GM10266 (cell line): Measurements from ENCODE around the gene TBC1D22A.

Experiments used
- DNase-seq: peaks from one replicate; pipeline ENCODE4 v3.0.0; 2012; ENCODE audit errors: extremely low spot score
- CTCF ChIP-seq: IDR thresholded peaks from 2 replicates; pipeline ENCODE4 v1.5.1; 2012; ENCODE audit warnings: mild to moderate bottlenecking, low read depth; ENCODE audit not compliant: control insufficient read depth, insufficient read depth; ENCODE audit errors: missing control alignments

The TBC1D22A gene

GRCh38 chr22:46935506-46936377 is 173.3 kb downstream of the TBC1D22A start:
- DNase-seq = no peak
- TF ChIP-seq CTCF = no peak

GRCh38 chr22:46936378-46936903 is 174.0 kb downstream of the TBC1D22A start:
- DNase-seq = no peak
- no peak for TF ChIP-seq CTCF

GRCh38 chr22:46937185-46937584 is 174.7 kb downstream of the TBC1D22A start:
- DNase-seq = no peak
- TF ChIP-seq CTCF = no peak

- no peak for DNase-seq
- TF ChIP-seq CTCF = no peak
Observed at GRCh38 chr22:46937939-46938338, 175.5 kb downstream of the TBC1D22A start.

GRCh38 chr22:46941968-46942798 is 179.7 kb downstream of the TBC1D22A start:
- no peak for TF ChIP-seq CTCF
- no peak for DNase-seq

- TF ChIP-seq CTCF = no peak
- DNase-seq = no peak
Observed at GRCh38 chr22:46942799-46943785, 180.6 kb downstream of the TBC1D22A start.
